ENCODE results near the gene MAK.

GRCh38 chr6:10882657-10883171 is 44.4 kb upstream of the MAK start:
- TF ChIP-seq, protein P1, sequence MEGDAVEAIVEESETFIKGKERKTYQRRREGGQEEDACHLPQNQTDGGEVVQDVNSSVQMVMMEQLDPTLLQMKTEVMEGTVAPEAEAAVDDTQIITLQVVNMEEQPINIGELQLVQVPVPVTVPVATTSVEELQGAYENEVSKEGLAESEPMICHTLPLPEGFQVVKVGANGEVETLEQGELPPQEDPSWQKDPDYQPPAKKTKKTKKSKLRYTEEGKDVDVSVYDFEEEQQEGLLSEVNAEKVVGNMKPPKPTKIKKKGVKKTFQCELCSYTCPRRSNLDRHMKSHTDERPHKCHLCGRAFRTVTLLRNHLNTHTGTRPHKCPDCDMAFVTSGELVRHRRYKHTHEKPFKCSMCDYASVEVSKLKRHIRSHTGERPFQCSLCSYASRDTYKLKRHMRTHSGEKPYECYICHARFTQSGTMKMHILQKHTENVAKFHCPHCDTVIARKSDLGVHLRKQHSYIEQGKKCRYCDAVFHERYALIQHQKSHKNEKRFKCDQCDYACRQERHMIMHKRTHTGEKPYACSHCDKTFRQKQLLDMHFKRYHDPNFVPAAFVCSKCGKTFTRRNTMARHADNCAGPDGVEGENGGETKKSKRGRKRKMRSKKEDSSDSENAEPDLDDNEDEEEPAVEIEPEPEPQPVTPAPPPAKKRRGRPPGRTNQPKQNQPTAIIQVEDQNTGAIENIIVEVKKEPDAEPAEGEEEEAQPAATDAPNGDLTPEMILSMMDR (conservative IDR thresholded peaks at IDR 0.05; ENCODE audit: low read length) = no peak
- no peak for TF ChIP-seq EZH2phosphoT487 (IDR thresholded peaks at IDR 0.05; ENCODE audit: borderline replicate concordance, low read depth, low read length)

Data from OCI-LY7 (cell line).